Measurements from ENCODE around the gene MXD3. TPM values are rescaled to one million over a fixed set of nuclear protein-coding genes. Genes with fewer than 3 reads are reported as not detected.

The MXD3 gene
- total and polyA plus RNA-seq, 10 of the 15 experiments (the other 5 are each of a cell fraction or from before 2014, with no cell fraction given): 0.24 to 29.8 (median 13.5) TPM

DNA sequence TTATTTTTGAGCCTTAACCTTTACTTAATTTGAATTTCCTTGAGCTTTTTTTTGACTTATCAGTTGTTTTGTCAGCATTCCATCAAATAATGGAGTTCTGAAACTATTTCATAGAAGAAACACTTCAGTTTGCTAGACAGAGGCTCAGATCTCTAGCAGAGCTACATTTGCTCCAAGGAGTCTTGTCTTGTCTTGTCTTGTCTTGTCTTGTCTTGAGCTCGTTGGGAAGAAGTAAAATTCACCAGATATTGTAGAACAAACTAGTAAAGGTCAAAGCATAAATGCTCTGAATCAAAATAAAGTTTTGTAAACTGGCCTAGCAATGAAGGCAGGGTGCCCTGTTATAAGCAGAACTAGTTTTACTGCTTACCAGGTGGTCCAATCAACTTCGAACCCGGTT lies 41.7 kb downstream of the MXD3 start (continued):
- TF ChIP-seq, protein P1, sequence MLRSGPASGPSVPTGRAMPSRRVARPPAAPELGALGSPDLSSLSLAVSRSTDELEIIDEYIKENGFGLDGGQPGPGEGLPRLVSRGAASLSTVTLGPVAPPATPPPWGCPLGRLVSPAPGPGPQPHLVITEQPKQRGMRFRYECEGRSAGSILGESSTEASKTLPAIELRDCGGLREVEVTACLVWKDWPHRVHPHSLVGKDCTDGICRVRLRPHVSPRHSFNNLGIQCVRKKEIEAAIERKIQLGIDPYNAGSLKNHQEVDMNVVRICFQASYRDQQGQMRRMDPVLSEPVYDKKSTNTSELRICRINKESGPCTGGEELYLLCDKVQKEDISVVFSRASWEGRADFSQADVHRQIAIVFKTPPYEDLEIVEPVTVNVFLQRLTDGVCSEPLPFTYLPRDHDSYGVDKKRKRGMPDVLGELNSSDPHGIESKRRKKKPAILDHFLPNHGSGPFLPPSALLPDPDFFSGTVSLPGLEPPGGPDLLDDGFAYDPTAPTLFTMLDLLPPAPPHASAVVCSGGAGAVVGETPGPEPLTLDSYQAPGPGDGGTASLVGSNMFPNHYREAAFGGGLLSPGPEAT (IDR thresholded peaks at IDR 0.05; ENCODE audit: low read depth): no peak
- TF ChIP-seq, protein P2, sequence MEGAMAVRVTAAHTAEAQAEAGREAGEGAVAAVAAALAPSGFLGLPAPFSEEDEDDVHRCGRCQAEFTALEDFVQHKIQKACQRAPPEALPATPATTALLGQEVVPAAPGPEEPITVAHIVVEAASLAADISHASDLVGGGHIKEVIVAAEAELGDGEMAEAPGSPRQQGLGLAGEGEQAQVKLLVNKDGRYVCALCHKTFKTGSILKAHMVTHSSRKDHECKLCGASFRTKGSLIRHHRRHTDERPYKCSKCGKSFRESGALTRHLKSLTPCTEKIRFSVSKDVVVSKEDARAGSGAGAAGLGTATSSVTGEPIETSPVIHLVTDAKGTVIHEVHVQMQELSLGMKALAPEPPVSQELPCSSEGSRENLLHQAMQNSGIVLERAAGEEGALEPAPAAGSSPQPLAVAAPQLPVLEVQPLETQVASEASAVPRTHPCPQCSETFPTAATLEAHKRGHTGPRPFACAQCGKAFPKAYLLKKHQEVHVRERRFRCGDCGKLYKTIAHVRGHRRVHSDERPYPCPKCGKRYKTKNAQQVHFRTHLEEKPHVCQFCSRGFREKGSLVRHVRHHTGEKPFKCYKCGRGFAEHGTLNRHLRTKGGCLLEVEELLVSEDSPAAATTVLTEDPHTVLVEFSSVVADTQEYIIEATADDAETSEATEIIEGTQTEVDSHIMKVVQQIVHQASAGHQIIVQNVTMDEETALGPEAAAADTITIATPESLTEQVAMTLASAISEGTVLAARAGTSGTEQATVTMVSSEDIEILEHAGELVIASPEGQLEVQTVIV (IDR thresholded peaks at IDR 0.05; ENCODE audit: borderline replicate concordance, partially characterized antibody): no peak
- no peak for TF ChIP-seq EED (IDR thresholded peaks at IDR 0.05; ENCODE audit: low read depth)

DNA sequence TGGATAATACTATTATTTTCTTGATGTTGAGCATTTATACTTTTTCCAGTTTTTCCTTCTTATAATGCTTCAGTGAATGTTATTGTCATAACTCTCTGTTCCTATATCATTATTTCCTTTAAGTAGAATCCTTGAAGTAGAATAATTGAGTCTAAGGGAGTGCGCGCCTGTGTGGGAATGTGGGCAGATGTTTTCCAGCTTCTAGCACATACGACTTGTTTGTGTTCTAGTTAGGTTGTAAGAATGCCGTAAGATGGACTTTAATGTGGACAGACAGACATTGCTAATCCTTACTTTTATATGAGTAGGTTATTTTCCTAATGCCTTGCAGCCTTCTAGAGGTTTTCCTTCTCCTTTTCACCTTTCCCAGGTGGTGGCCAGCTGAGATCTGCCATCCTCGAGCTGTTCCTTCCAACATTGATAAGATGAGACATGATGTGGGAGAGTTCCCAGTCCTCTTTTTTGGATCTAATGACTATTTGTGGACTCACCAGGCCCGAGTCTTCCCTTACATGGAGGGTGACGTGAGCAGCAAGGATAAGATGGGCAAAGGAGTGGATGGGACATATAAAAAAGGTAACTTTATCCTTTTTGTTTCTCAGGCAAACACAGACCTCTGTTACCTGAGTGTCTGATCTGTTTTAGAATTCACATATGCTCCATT lies 42.3 kb downstream of the MXD3 start:
- H3K4me1 ChIP-seq (ENCODE audit: control insufficient read depth, insufficient read depth, low read length): no peaks in the 10 kb centered on the region
- ATAC-seq: no peak
- H3K27ac ChIP-seq (ENCODE audit: control insufficient read depth, insufficient read depth): no peak overlapping the region
- no peaks in the 10 kb centered on the region for H3K27me3 ChIP-seq (replicated peaks in 1 of 2; ENCODE audit: control insufficient read depth in 2 of 2, insufficient read depth in 2 of 2, low read length in 1 of 2)
- H3K79me2 ChIP-seq (ENCODE audit: control insufficient read depth, insufficient read depth, low read length): no peaks in the 10 kb centered on the region
- no peak overlapping the region for H2AFZ ChIP-seq (ENCODE audit: control insufficient read depth, low read depth, low read length)
- H3K4me3 ChIP-seq: no peak overlapping the region
- 92% methylated on average over 7 of the region's 7 CpGs for WGBS (ENCODE audit: insufficient coverage, insufficient replicate concordance, low lambda C conversion rate, missing lambda C conversion rate)
- FAIRE-seq: no peak
- in situ Hi-C loops (cut with MboI): no loop called here
- no peak for DNase-seq (ENCODE audit: low read depth, low spot score)
- intact Hi-C loops (cut with micrococcal nuclease; ENCODE audit: unreplicated experiment): no loop called here
- SMC1A ChIA-PET (ENCODE audit: uncharacterized antibody, unreplicated experiment): interaction anchor here (0.9 to 1.7 kb wide), 3 partner anchors 11 to 194 kb away, joined by 4 to 5 read pairs (median 5); no protein-coding TSS in a partner anchor
- RAD21 ChIA-PET (ENCODE audit: unreplicated experiment): interaction anchor here (1.3 kb wide), 1 partner anchor 49 kb away, joined by 3 read pairs; no protein-coding TSS in a partner anchor
- POLR2A ChIA-PET: no interaction called here
- H3K9ac ChIP-seq (ENCODE audit: control insufficient read depth, insufficient read depth, low read length): no peak overlapping the region
- no peak overlapping the region for H3K4me2 ChIP-seq (ENCODE audit: control insufficient read depth, insufficient read depth)
- BruUV-seq (replicated peaks): no TSS peak
- H4K20me1 ChIP-seq (ENCODE audit: control insufficient read depth, insufficient read depth): no peaks in the 10 kb centered on the region
- peaks cover 11 to 23% of the 10 kb centered on the region in 2 experiments for H3K36me3 ChIP-seq (ENCODE audit: control insufficient read depth in 2 of 2, insufficient read depth in 2 of 2, low read length in 1 of 2)
- CTCF ChIA-PET: interaction anchor here (1.3 to 1.8 kb wide), 2 partner anchors 41 to 157 kb away, joined by 5 to 6 read pairs; no protein-coding TSS in a partner anchor
- no peaks in the 10 kb centered on the region for H3K9me3 ChIP-seq (replicated peaks; ENCODE audit: control insufficient read depth, insufficient read depth, low read length)
- no peak for TF ChIP-seq RBBP5 (conservative IDR thresholded peaks at IDR 0.05)
- no peak for TF ChIP-seq CHD1 (IDR thresholded peaks at IDR 0.05; ENCODE audit: low read depth, low read length)
- TF ChIP-seq YBX1 (IDR thresholded peaks at IDR 0.05): no peak
- TF ChIP-seq, protein P3, sequence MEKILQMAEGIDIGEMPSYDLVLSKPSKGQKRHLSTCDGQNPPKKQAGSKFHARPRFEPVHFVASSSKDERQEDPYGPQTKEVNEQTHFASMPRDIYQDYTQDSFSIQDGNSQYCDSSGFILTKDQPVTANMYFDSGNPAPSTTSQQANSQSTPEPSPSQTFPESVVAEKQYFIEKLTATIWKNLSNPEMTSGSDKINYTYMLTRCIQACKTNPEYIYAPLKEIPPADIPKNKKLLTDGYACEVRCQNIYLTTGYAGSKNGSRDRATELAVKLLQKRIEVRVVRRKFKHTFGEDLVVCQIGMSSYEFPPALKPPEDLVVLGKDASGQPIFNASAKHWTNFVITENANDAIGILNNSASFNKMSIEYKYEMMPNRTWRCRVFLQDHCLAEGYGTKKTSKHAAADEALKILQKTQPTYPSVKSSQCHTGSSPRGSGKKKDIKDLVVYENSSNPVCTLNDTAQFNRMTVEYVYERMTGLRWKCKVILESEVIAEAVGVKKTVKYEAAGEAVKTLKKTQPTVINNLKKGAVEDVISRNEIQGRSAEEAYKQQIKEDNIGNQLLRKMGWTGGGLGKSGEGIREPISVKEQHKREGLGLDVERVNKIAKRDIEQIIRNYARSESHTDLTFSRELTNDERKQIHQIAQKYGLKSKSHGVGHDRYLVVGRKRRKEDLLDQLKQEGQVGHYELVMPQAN (conservative IDR thresholded peaks at IDR 0.05): no peak
- TF ChIP-seq RELA (IDR thresholded peaks at IDR 0.05; ENCODE audit: borderline replicate concordance, partially characterized antibody): no peak
- TF ChIP-seq, protein P4, sequence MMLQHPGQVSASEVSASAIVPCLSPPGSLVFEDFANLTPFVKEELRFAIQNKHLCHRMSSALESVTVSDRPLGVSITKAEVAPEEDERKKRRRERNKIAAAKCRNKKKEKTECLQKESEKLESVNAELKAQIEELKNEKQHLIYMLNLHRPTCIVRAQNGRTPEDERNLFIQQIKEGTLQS (IDR thresholded peaks at IDR 0.05; ENCODE audit: borderline replicate concordance, extremely low read depth, low read depth, low read length): no peak
- TF ChIP-seq CBX5 (IDR thresholded peaks at IDR 0.05; ENCODE audit: low read depth): no peak
- no peak for TF ChIP-seq SREBF2 (IDR thresholded peaks at IDR 0.05; ENCODE audit: low read length)
- TF ChIP-seq MYB (IDR thresholded peaks at IDR 0.05; ENCODE audit: borderline replicate concordance, low read depth, low read length): no peak
- TF ChIP-seq RAD21 (IDR thresholded peaks at IDR 0.05; ENCODE audit: insufficient read depth, low read depth, low read length): no peak
- no peak for TF ChIP-seq ZNF384 (IDR thresholded peaks at IDR 0.05; ENCODE audit: borderline replicate concordance, low read depth, low read length)
- no peak for TF ChIP-seq MYC (IDR thresholded peaks at IDR 0.05; ENCODE audit: insufficient read depth, insufficient read length, insufficient replicate concordance, low read length, severe bottlenecking)
- no peak for TF ChIP-seq YY1 (IDR thresholded peaks at IDR 0.05; ENCODE audit: low read depth, low read length)

Data from GM12878 (cell line).